Upper lobe of left lung (tissue), 4 donors: ENCODE results near the gene DGLUCY.

Experiments used
- EP300 ChIP-seq, 4 donors: sonication (generic); formaldehyde crosslinking; IDR thresholded peaks; one replicate each; pipeline ENCODE4 v1.5.1; 2017; ENCODE audit warnings: antibody characterized with exemption in 4 of 4, control low read depth in 2 of 4
- POLR2A ChIP-seq, 4 donors: fragments of 450-650 bp; IDR thresholded peaks; one replicate each; pipeline ENCODE4 v1.5.1; 2016 to 2017; ENCODE audit warnings: antibody characterized with exemption in 4 of 4, mild to moderate bottlenecking in 2 of 4
- TF ChIP-seq, protein P1 (sequence below), 6 experiments: fragments of 450-650 bp in 4 of 6; fragments of 200-600 bp in 2 of 6; sonication (generic) in 2 of 6; IDR thresholded peaks; one replicate each; pipeline ENCODE4 v1.5.1; 2016 to 2019; ENCODE audit warnings: antibody characterized with exemption in 6 of 6

DNA sequence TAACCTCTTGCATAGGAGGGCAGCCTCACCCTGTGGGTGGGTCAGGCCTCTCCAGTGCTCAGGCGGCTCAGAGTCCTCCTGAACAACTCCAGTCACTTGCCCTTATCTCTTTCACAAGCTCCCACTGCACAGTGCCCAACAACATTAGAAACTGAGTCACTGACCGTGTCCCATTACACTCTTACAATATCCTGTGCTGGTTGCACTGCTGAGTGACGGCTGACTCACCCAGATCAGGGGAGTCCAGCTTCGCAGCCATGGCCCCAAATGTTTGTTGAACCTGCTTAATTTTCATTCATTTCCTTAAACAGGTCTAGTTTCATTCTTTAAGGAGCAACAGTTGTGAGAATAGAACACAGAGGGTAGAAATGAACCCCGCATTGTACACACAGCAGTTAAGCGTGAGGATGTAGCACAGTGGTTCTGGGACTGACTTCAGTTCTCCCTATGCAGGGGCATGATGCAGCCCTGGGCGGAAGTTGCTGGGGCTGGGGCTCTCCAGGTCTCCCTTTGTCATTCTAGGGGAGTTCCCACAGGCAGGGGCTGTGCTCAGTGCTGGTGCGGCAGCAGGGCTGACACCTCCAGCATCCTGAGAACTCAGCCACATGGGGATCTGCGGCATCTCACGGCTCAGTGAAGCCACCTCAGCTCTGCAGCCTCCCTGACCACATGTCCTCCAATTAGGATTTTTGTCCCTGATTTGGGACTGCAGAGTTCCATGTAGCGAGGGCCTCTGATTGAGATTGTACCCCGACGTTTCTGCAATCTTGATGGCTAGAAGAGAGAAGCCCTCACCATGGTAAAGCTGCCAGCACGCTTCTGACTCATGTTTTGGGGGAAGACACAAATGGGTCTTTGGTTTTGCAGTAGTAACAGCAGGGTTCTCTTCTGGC lies 114.5 kb downstream of the DGLUCY start:
- TF ChIP-seq, protein P1, sequence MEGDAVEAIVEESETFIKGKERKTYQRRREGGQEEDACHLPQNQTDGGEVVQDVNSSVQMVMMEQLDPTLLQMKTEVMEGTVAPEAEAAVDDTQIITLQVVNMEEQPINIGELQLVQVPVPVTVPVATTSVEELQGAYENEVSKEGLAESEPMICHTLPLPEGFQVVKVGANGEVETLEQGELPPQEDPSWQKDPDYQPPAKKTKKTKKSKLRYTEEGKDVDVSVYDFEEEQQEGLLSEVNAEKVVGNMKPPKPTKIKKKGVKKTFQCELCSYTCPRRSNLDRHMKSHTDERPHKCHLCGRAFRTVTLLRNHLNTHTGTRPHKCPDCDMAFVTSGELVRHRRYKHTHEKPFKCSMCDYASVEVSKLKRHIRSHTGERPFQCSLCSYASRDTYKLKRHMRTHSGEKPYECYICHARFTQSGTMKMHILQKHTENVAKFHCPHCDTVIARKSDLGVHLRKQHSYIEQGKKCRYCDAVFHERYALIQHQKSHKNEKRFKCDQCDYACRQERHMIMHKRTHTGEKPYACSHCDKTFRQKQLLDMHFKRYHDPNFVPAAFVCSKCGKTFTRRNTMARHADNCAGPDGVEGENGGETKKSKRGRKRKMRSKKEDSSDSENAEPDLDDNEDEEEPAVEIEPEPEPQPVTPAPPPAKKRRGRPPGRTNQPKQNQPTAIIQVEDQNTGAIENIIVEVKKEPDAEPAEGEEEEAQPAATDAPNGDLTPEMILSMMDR (IDR thresholded peaks at IDR 0.05): no peak
- no peak for TF ChIP-seq POLR2A (IDR thresholded peaks at IDR 0.05)
- TF ChIP-seq EP300 (IDR thresholded peaks at IDR 0.05): no peak
